Gastrocnemius medialis (tissue), 4 donors: Measurements from ENCODE around the gene ATXN7L1.

Experiments used
- CTCF ChIP-seq, 5 experiments: fragments of 450-650 bp in 3 of 5; fragments of 200-600 bp in 2 of 5; sonication (generic) in 2 of 5; IDR thresholded peaks in 4 of 5; conservative IDR thresholded peaks in 1 of 5; 1 replicate in 4 of 5; 2 replicates in 1 of 5; pipeline ENCODE4 v1.5.1; 2016 to 2019; ENCODE audit warnings: antibody characterized with exemption in 5 of 5, mild to moderate bottlenecking in 3 of 5, moderate library complexity in 3 of 5
- POLR2A ChIP-seq, 2 donors: fragments of 450-650 bp; IDR thresholded peaks; one replicate each; pipeline ENCODE4 v1.6.1; 2017; ENCODE audit warnings: antibody characterized with exemption in 2 of 2, mild to moderate bottlenecking in 2 of 2, moderate library complexity in 2 of 2

- no peak for TF ChIP-seq POLR2A (IDR thresholded peaks at IDR 0.05)
- no peak for TF ChIP-seq CTCF (IDR thresholded peaks at IDR 0.05 in 4 of 5, conservative IDR thresholded peaks at IDR 0.05 in 1 of 5)
Observed at GRCh38 chr7:105584165-105584564, 292.2 kb downstream of the ATXN7L1 start.
